Endometrium (tissue), 2 donors: ENCODE measurements around the gene RAB41.
"Not testable (repeated sequence)": the region's sequence is repeated elsewhere in the genome, so short reads cannot be mapped to it uniquely, and the experiment has no call there.

ENCODE experiments used
- FAIRE-seq: peaks from 2 replicates; lab custom pipeline; 2012; peaks lifted over from hg19 to GRCh38; lab: Jason Lieb, UNC
- donor health status: control.
- donor health status: control.

Gene RAB41

DNA sequence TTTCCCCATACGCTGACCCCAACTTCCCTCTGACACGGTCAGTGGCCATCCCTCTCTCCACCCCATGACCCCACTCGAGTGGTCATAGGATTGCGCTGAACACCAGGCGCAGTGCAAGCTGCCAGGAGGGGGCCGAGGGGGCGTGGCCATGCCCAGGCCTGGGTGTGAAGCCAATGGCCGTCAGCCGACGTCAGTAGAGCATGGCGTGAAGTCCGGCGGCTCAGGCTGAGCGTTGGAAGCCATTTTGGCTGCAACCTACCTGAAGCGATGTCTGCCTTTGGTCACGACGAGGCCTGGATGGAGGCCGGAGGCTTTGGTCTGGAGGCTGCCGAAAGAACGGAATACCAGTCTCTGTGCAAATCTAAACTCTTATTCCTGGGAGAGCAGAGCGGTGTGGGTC lies at the start of gene RAB41:
TSS of gene RAB41 (plus strand) at position 222 of the 400 bp plus-strand sequence. CDS start at position 268, 46 bp downstream.
- no peak for FAIRE-seq

DNA sequence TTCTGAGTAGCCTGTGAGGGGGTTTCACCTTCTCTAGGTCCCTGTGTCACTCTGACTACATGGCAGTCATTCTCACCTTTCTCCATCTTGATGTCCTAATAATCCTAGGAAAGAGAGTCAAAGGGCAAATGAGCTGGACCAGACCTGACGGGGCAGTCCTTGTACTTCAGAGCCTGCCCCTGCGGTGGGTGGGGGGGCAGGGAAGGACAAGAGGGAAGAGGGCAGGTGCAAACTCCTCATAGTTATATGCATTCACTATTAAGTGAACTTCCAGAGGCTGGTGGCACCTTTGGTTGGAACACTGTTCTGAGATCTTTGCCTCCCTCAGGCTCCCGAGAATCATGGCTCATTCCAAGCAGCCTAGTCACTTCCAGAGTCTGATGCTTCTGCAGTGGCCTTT lies 47.6 kb upstream of the RAB41 start, which contains the start of gene AWAT1:
TSS of gene AWAT1 (plus strand) at position 301 of the 400 bp plus-strand sequence. CDS start at position 342, 41 bp downstream.
- FAIRE-seq: no peak

DNA sequence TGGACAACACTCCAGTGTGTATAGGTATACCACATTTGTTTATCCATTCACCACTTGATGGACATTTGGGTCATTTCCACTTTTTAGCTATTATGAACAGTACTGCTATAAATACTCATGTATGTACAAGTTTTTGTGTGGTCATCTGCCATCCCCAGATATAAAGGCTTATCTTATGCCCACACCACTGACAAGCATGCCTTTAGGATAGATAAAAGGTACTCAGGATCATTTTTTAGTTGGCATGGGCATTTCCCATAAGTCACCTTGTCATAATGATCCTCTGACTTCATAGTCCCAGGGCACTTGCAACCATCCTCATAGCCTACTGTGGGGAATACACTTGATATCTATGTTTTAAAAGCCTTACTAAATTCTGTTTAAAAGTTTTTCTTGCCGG lies 41.2 kb upstream of the RAB41 start:
- FAIRE-seq: no peak

DNA sequence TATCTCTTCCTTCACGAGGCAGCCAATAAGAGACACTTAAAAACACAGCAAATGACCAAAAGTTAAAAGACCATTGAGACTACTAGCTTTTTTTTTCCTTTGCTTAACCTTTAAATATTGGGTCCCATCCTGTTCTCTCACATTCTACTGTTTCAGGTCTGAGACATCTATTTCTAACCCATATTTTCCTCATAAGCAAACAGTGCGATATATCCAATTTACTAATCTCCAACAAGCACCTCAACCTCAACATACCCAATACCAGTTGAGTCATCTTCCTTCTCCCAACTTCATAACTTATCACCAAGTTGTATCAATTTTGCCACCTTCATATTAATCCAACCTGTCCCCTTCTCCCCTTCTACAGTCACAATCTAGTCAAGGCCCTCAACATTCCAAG lies 40.5 kb upstream of the RAB41 start:
- FAIRE-seq: no peak

DNA sequence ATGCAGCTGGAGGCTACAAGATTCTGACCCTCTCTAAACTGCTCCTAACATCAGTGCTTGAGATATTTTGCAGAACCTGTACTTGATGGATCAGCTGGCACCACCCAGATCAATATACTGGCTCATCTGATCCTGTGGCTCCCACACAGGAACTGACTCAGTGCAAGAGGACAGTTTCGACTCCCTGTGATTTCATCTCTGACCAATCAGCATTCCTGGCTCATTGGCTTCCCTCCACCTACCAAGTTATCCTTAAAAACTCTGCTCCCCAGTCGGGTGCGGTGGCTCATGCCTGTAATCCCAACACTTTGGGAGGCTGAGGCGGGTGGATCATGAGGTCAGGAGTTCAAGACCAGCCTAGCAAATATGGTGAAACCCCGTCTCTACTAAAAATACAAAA lies 38.4 kb upstream of the RAB41 start:
- FAIRE-seq: not testable (repeated sequence)

DNA sequence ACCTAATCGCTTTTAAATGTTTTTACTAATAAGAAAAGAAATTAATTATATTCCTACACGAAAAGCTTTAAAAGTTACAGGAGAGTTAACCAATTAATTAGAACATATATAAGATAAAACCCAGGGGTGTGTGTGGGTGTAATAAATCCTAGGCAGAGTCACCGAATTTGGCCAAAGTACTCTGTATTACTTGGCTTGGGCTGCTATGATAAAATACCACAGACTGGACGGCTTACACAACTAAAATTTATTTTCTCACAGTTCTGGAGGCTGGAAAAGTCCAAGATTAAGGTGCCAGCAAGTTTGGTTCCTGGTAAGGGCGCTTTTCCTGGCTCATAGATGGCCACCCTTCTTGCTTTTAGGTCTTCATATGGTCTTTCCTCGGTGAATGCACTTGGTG lies 37.1 kb upstream of the RAB41 start:
- no peak for FAIRE-seq

DNA sequence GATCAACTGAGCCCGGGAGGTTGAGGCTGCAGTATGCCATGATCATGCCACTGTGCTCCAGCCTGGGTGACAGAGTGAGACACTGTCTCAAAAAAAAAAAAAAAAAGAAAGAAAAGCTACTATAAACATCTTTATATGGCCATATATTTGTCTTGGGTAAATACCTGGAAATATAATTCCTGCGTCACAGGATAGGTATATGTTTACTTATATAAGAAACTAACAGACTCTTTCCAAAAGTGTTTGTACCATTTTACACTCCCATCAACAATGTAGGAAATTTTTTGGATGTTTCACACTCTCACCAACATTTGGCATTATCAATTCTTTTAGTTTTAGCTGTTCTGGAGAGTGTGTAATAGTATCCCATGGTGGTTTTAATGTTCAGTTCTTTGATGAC lies 34.7 kb upstream of the RAB41 start:
- FAIRE-seq: no peak

DNA sequence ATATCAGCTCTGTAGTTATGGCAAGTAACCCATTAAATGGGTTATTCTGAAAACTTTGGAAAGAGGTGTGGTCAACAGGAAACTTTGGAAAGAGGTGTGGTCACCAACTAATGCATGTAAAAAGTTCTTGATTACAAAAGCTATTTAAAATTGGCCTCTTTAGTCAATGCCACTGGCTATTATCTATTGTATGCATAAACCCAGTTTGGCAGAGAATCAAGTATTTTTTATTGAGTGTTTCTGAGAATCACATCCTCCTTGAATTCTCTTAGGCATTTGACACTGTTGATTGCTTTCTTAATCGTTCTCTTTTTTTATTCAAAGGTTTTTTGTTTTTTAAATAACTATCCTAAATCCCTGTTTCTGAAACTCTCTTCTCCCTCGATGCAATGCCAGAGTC lies 29.5 kb upstream of the RAB41 start:
- FAIRE-seq: no peak

DNA sequence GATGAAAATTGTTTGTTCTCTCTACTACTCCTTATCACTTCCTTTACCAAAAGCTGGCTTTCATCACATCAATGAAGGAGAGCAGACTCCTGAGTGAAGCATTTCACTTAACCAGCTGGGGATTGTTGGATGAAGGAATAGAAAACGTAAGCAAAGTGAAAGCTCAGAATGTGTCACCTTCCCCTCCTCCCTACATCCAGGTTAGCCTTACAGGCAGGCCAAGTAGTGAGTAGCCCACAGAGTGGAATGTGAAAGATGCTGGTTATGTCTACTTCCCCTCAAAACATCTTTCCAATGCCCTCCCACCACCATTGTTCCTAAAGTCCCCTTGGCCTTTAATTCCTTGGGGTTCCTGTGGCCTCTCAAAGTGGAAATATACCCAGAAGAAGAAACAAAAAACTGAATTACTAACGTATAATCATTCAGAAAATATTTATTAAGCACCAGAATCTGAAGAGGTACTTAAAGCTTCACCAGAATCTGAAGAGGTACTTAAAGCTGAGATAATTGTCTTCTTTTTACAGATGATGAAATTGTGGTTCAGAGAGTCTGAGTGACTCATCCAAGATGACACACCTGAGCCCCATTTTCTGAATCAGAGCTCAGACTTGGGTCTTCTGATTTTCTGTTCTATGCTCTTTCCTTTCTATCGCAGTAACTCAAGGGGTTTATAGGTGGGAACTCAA lies 28.5 kb upstream of the RAB41 start:
- FAIRE-seq: no peak

DNA sequence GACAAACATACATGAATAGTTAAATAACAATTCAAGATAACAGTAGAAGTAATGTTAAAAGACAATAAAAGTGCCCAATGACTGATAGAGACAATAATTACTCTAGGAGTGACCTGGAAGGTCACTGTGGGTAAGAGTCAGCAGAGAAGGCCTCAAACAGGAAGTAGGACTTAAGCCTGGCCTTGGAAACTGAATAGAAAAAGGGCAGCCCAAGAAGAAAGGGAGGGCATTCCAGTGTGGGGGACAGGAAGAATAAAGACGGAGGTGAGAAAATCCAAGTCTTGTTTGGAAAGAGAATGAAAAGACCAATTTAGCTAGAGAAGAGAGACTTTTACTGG lies 27.9 kb upstream of the RAB41 start:
- FAIRE-seq: no peak

DNA sequence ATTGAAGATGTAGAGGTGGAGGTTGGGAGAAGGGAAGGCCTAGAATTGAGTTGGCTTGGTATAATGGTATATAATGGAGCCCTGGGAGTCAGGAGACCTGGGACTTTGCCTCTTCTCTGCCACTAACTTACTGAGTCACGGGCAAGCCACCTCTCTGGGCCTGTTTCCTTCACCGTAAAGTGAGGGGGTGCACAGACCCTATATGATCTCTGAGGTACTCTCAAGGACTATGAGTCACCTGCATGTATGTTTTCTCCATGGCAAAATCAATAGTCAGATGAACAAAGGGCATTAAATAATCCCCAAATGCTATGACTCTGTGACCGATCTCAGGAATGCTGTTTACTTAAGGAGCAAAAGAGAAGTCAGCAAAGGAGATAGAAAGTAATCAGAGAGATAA lies 27.1 kb upstream of the RAB41 start:
- FAIRE-seq: no peak

DNA sequence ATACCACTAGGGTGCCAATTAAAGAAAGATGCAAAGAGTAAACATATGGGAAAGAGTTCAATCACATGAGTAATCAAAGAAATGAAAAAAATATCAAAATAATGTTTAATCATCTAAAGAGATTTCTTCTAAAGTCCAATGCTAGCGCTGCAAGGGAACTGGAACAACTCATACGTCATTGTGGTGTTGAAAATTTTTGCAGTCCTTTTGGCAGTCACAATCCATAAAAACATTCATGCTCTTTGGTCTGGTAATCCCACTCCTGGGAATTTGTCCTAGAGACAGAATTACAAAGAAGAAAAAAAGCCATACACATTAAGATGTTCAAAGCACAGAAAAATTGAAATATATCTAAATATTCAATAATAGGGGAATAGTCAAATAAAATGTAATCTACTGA lies 26.5 kb upstream of the RAB41 start:
- FAIRE-seq: no peak

DNA sequence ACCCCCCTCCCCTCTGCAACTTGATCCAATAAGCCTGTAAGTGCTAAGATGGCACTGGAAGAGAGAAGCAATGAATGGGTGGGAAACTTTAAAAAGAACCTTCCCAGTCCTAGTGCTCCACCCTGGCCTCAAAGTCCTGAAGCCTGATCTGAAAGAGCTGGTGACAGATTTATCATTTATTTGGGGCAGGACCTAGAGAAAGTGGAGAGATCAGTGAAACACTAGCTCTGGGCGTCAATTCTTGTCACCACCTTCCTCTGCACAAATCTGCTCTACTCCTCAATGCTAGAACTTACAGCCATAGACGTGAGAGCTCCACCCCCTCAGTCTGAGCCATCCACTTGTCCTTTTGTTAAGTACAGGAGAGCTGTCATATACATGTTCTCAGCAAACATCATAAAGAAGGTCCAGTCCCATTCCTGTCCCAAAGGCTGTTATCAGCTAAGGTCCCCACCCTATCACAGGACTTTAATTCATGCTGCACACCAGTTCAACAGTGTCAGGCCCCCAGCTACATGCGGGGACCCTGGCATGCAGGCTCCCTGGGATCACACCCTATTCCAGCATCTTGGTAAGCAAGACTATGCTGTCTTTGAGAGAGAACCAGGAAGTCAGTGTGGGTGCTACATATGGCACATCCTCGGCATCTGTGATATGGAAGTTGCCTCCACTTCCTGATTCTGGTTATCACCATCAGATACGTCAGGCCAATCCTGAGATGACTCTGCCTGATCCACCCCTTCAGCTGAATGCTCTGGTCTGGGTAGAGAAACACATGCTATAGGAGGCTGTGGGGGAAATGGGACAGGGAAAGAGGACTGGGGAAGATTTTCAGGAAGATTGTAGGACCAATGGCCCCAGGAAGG lies 24.3 kb upstream of the RAB41 start:
- FAIRE-seq: no peak

DNA sequence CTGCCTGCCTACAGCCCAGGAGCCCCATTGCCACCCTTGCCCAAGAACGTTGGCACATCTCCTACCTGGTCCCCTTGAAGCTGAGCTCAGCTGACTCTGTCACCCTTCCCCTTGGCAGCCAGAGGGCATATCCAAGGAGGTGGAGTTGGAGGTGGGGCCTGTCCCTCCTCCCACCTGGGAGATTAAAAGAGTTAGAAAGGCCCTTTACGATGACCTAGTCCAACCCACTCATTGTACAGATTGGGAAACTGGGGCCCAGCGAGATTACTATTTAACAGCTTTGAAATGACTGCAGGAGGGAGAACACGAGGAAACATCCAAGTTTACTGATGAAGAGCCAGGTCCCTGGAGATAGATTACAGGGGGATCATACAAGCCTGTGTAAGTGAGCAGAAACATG lies 21.9 kb upstream of the RAB41 start, which contains the start of gene P2RY4:
TSS of gene P2RY4 (minus strand) at position 101 of the 400 bp plus-strand sequence. CDS start 580 bp downstream, outside the sequence.
- no peak for FAIRE-seq

DNA sequence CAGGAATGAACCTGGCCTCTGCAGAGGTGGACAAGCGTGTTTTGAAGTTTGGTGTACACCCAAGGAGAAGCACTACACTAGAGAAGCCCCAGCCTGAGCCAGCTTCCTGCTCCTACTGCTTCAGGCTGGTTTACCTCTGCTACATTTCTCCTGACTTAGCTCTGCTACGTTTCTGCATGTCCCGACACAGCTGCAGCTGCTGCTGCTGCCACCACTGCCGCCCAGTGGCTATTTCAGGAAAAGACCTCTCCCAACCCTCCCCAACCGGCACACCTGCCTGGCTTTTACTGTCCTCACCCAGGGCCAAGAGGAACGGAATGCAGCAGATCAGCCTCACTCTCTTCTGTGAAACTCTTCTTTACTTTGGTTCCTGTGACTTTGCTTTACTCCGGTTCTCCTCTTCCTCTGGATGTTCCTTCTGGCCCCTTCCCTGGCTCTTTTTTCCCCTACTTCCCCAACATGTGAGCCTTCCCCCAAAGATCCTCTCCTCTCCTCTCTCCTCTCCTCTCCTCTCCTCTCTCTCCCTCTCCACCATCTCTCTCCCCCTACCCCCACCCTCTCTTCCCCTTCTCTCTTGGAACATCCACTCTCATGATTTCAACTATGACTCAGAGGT lies 18.9 kb upstream of the RAB41 start:
- no peak for FAIRE-seq

DNA sequence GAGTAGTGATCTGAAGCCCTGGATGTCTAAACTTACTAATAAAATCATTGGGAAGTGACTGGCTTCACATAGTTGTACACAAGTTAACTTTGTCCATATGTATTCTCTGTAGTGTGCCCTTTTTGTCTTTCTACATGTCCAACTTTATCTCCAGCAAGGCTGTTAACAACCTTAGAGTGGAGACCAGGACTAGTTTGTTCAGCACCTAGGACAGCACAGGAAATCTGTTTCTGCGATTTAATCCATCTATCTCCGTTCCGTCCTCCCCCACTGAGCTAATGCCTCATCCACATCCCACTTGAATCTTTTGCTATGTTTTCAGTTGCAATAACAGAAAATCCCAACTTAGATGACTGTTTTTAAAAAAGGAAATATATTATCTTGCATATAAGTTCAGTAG lies 17.2 kb upstream of the RAB41 start:
- FAIRE-seq: no peak

DNA sequence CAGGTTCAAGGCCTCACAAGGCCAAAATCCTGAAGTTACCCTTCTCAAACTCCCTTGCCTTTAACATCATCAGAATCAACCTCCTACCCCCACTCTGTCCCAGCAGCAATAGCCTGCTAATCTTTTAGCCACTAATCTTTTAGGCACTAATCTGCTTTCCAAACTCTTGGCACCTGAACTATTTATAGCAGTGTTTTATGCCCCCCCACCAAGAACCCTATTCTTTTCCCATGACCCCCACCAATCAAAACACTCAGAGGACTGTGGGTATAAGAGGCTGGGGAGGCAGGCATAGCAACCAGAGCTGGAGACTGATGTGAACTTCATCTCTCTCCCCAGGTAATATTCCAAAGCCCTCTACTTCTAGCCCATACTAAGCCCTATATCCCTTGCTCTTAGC lies 13.9 kb upstream of the RAB41 start, which contains the start of gene ARR3:
TSS of gene ARR3 (plus strand) at position 301 of the 400 bp plus-strand sequence. CDS start 1,052 bp downstream, outside the sequence.
- FAIRE-seq: no peak

DNA sequence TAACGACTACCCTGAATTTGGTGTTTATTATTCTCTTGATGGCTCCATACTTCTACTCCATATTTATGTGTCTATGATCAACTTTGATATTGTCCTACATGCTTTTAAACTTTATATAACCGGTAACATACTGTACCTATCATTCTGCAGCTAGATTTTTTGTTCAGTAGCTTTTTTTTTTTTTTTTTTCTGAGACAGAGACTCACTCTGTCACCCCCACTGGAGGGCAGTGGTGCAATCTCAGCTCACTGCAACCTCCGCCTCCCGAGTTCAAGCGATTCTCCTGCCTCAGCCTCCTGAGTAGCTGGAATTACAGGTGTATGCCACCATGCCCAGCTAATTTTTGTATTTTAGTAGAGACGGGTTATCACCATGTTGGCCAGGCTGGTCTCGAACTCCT lies 7.9 kb upstream of the RAB41 start:
- not testable (repeated sequence) for FAIRE-seq

DNA sequence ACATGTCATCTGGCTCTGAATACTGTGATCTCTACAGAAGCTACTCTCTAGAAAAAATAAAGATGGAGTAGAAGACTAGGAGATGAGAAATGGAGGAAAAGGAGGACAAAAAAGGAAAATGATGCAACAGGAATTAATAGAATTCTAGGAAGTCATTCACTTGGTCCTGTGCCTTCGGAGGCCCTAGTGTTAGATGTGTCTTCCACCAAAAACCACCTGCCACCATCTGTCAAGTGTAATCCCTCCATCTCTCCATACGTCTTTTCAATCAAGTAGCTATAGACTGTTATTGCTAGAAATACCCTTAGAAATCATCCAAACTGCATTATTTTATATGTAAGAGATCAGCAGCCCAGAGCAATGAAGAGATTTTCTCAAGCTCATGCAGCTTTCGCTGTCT lies 2.9 kb upstream of the RAB41 start:
- FAIRE-seq: no peak

DNA sequence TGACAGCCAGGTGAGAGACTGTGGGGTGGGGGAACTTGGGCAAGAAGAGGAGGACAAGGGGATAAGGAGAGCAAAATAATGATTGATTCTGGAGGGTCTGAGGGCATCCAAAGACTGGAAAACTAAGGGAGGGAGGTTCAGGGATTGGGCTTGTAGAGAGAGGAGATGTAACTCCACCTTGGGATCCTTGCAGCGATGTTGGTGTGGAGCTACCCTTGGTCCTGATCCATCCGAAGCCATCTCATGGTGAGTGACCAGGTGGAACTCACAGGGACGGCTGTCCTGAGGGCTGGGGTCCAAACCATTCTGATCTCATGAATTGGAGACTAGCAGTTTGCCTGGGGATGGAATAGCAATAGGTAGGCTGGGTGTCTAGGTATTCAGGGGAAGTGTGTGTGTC lies 1.4 kb upstream of the RAB41 start:
- no peak for FAIRE-seq

DNA sequence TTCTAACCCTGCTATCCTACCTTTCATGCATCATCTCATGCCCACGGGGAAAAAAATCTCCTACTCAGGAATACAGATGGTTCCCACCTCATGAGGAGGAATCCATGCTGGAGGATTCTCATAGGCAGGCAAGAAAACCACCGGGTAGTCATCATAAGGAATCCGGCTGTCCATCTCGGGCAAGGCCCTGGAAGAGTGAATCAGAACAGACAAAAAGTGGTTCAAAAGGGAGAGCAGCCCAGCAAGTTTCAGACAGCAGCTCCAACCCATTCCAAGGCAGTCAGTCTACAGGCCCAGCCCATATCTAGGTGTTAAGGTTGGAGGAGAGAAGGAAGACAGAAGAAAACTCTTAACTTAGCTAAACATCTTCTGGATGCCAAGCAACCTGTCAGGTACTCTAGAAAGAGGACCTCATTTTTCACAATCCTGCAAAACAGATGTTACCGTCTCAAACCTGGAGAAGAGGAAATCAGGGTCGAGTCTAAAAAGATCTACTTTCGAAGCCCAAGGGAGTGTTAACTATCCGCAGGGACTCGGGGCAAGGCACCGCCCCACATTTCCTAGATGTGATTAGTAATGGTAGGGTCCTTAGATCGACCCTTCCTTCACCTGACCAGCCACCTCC lies 7.3 kb downstream of the RAB41 start:
- FAIRE-seq: no peak
